ENCODE measurements around the gene AKAP17A. TPM values are rescaled to one million over a fixed set of nuclear protein-coding genes. Genes with fewer than 3 reads are reported as not detected.
"Not testable (repeated sequence)": the region's sequence is repeated elsewhere in the genome, so short reads cannot be mapped to it uniquely, and the experiment has no call there.

The AKAP17A gene
- total and polyA plus RNA-seq, 9 of the 15 experiments (the other 6 are each of a cell fraction or from before 2014, with no cell fraction given) = 1.2 to 29.5 (median 8.2) TPM

- TF ChIP-seq JUND (IDR thresholded peaks at IDR 0.05; ENCODE audit: borderline replicate concordance, low read depth, low read length) (no peak), JUND (tag; IDR thresholded peaks at IDR 0.05; ENCODE audit: borderline replicate concordance, low read depth, low read length) (no peak)
Measured at GRCh38 chrX:1564750-1565683, 26.4 kb upstream of the AKAP17A start (continued).

DNA sequence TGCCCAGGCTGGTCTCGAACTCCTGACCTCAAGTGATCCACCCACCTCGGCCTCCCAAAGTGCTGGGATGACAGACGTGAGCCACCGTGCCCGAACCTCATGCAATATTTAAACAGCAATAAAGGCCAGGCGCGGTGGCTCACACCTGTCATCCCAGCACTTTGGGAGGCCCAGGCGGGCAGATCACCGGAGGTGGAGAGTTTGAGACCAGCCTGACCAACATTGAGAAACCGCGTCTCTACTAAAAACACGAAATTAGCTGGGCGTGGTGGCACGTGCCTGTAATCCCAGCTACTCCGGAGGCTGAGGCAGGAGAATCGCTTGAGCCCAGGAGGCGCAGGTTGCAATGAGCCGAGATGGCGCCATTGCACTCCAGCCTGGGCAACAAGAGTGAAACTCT is 17.2 kb upstream of the AKAP17A start:
- H3K4me1 ChIP-seq (replicated peaks in 1 of 2; ENCODE audit: control insufficient read depth in 2 of 2, insufficient read depth in 2 of 2, low read length in 2 of 2); H4K20me1 ChIP-seq (replicated peaks; ENCODE audit: control insufficient read depth, insufficient read depth, low read length); H3K4me2 ChIP-seq (ENCODE audit: insufficient read depth, low read length); H3K4me3 ChIP-seq; POLR2A ChIA-PET; H3K9me1 ChIP-seq (ENCODE audit: control insufficient read depth, insufficient read depth, low read length); CTCF ChIA-PET (ENCODE audit: low intra/inter-chr PET ratio); H3K27me3 ChIP-seq (ENCODE audit: control insufficient read depth in 2 of 2, insufficient read depth in 2 of 2, low read length in 2 of 2); FAIRE-seq; BruUV-seq (replicated peaks); DNase-seq (ENCODE audit: extremely low read depth in 1 of 4, low spot score in 3 of 4); H3K79me2 ChIP-seq (ENCODE audit: control insufficient read depth, insufficient read depth, low read length); H2AFZ ChIP-seq (ENCODE audit: low read depth, low read length); H3K36me3 ChIP-seq (ENCODE audit: control insufficient read depth, insufficient read depth, low read length); H3K27ac ChIP-seq (ENCODE audit: extremely low read depth, low read depth, low read length); ATAC-seq; H3K9ac ChIP-seq (ENCODE audit: insufficient read depth in 1 of 2, low read depth in 2 of 2, low read length in 2 of 2); H3K9me3 ChIP-seq (replicated peaks; ENCODE audit: control insufficient read depth, insufficient read depth, low read depth, low read length); intact Hi-C loops (cut with micrococcal nuclease): not testable (repeated sequence)
- in situ Hi-C loops (cut with MboI) = loop anchor here (10.0 kb wide), 1 partner anchor 109 kb away; no protein-coding TSS in a partner anchor
- WGBS (ENCODE audit: insufficient coverage, low coverage, missing lambda C conversion rate) = 10% methylated on average over 15 of the region's 19 CpGs
